Stimulated activated CD8-positive, alpha-beta memory T cell treated with anti-CD3 and anti-CD28 coated beads, Interleukin-15, amount 100 ng/mL, for 4 hours (primary cell): ENCODE measurements around the gene SPACA4.

Experiments used
- DNase-seq, 2 donors: peaks; one replicate each; pipeline ENCODE4 v3.0.0-alpha.2; 2020; ENCODE audit warnings: low read depth in 2 of 2

Gene SPACA4

GRCh38 chr19:48634424-48635262 is 28.1 kb downstream of the SPACA4 start:
- DNase-seq = peak; percentile 81 to 85

GRCh38 chr19:48635263-48635965 is 28.9 kb downstream of the SPACA4 start:
- peak; percentile 54 to 57 for DNase-seq

GRCh38 chr19:48635966-48636858 is 29.7 kb downstream of the SPACA4 start:
- no peak for DNase-seq

- DNase-seq = no peak
Measured at GRCh38 chr19:48636859-48637448, 30.4 kb downstream of the SPACA4 start, which contains the start of gene DBP. Gene DBP, minus strand, starts transcription at chr19:48637379. Its CDS starts 385 bp downstream, at chr19:48636994.

- DNase-seq = peak; percentile 98 to 100
Measured at GRCh38 chr19:48637449-48637947, 31.0 kb downstream of the SPACA4 start.

- peak; percentile 60 to 72 for DNase-seq
Measured at GRCh38 chr19:48637948-48638830, 31.6 kb downstream of the SPACA4 start.

- DNase-seq = no peak
Measured at GRCh38 chr19:48638831-48639381, 32.4 kb downstream of the SPACA4 start.

GRCh38 chr19:48639483-48640375 is 33.2 kb downstream of the SPACA4 start:
- no peak for DNase-seq

GRCh38 chr19:48641850-48642249 is 35.3 kb downstream of the SPACA4 start:
- DNase-seq = no peak

- no peak for DNase-seq
Measured at GRCh38 chr19:48642862-48643261, 36.3 kb downstream of the SPACA4 start.

GRCh38 chr19:48644355-48644754 is 37.8 kb downstream of the SPACA4 start:
- no peak for DNase-seq

- peak in 1 of 2 donors; percentile 46 for DNase-seq
Measured at GRCh38 chr19:48644839-48645619, 38.5 kb downstream of the SPACA4 start.

GRCh38 chr19:48645620-48646000 is 39.1 kb downstream of the SPACA4 start:
- DNase-seq = no peak

- peak; percentile 83 to 88 for DNase-seq
Measured at GRCh38 chr19:48646001-48646721, 39.6 kb downstream of the SPACA4 start, which contains the start of gene CA11. Gene CA11, minus strand, starts transcription at chr19:48646187. Its CDS starts 555 bp downstream, at chr19:48645632.

GRCh38 chr19:48646722-48647216 is 40.2 kb downstream of the SPACA4 start:
- DNase-seq = no peak

- DNase-seq = no peak
Measured at GRCh38 chr19:48648134-48648533, 41.6 kb downstream of the SPACA4 start.
